Neural cell (in vitro differentiated cells): Measurements from ENCODE around the gene PLXDC2. TPM values are rescaled to one million over a fixed set of nuclear protein-coding genes. Genes with fewer than 3 reads are reported as not detected.

Experiments
- H2AFZ ChIP-seq: fragments of 200-600, 300-800 bp; sonication (generic), shearing (Covaris generic); 2 replicates; pipeline ENCODE4 v1.6.0; 2014; ENCODE audit warnings: low read depth, mild to moderate bottlenecking, antibody characterized with exemption, low read length, moderate library complexity
- H3F3A ChIP-seq: fragments of 200-600 bp; shearing (Covaris generic); 2 replicates; pipeline ENCODE4 v1.6.1; 2016; ENCODE audit warnings: mild to moderate bottlenecking, moderate library complexity, mixed read lengths, antibody characterized with exemption, low read length; ENCODE audit not compliant: insufficient read depth, poor library complexity, severe bottlenecking
- H3K27ac ChIP-seq: fragments of 200-600, 300-800 bp; sonication (generic), shearing (Covaris generic); 2 replicates; pipeline ENCODE4 v1.5.1; 2014; ENCODE audit warnings: mild to moderate bottlenecking, low read length, moderate library complexity
- H3K27me3 ChIP-seq: fragments of 300-800, 200-600 bp; sonication (generic), shearing (Covaris generic); 2 replicates; pipeline ENCODE4 v1.6.0; 2014; ENCODE audit warnings: mild to moderate bottlenecking, low read depth, low read length, moderate library complexity; ENCODE audit not compliant: insufficient read depth
- H3K36me3 ChIP-seq: fragments of 300-800, 200-600 bp; sonication (generic), shearing (Covaris generic); 2 replicates; pipeline ENCODE4 v1.5.1; 2014; ENCODE audit warnings: mild to moderate bottlenecking, antibody characterized with exemption, low read length, moderate library complexity; ENCODE audit not compliant: insufficient read depth
- H3K4me2 ChIP-seq: fragments of 300-800, 200-600 bp; sonication (generic), shearing (Covaris generic); 2 replicates; pipeline ENCODE4 v1.6.0; 2014; ENCODE audit warnings: mild to moderate bottlenecking, low read length
- H3K4me3 ChIP-seq: fragments of 300-800, 200-600 bp; sonication (generic), shearing (Covaris generic); 2 replicates; pipeline ENCODE4 v1.5.1; 2014; ENCODE audit warnings: mild to moderate bottlenecking, low read length, moderate library complexity
- H3K79me2 ChIP-seq: fragments of 200-600 bp; shearing (Covaris generic); replicated peaks from 2 replicates; pipeline ENCODE4 v1.6.0; 2014; ENCODE audit warnings: mild to moderate bottlenecking, low read length, moderate library complexity; ENCODE audit not compliant: insufficient read depth
- H3K9ac ChIP-seq: fragments of 300-800, 200-600 bp; sonication (generic), shearing (Covaris generic); 2 replicates; pipeline ENCODE4 v1.6.1; 2016; ENCODE audit warnings: mild to moderate bottlenecking, low read length, mixed read lengths
- H3K9me2 ChIP-seq: fragments of 200-600 bp; shearing (Covaris generic); 2 replicates; pipeline ENCODE4 v1.6.1; 2016; ENCODE audit warnings: mild to moderate bottlenecking, low read length, mixed read lengths; ENCODE audit not compliant: insufficient read depth
- H3K9me3 ChIP-seq: fragments of 200-600, 300-800 bp; sonication (generic), shearing (Covaris generic); 2 replicates; pipeline ENCODE4 v1.6.1; 2016; ENCODE audit warnings: mild to moderate bottlenecking, mixed run types, low read length, moderate library complexity, mixed read lengths
- H4K20me1 ChIP-seq: fragments of 200-600 bp; shearing (Covaris generic); 2 replicates; pipeline ENCODE4 v1.6.1; 2016; ENCODE audit warnings: mild to moderate bottlenecking, mixed run types; ENCODE audit not compliant: insufficient read depth
- EP300 ChIP-seq: fragments of 450-650 bp; conservative IDR thresholded peaks from 2 replicates; pipeline ENCODE4 v1.6.1; 2014; ENCODE audit warnings: antibody characterized with exemption, mild to moderate bottlenecking, moderate library complexity; ENCODE audit not compliant: poor library complexity, severe bottlenecking
- EZH2 ChIP-seq: fragments of 200-600, 300-800 bp; shearing (Covaris generic), sonication (generic); IDR thresholded peaks from 2 replicates; pipeline ENCODE4 v1.6.1; 2014; ENCODE audit warnings: antibody characterized with exemption, low read length, borderline replicate concordance, mild to moderate bottlenecking; ENCODE audit not compliant: insufficient read depth, poor library complexity, severe bottlenecking
- MXI1 ChIP-seq: fragments of 450-650 bp; conservative IDR thresholded peaks from 2 replicates; pipeline ENCODE4 v1.6.1; 2014; ENCODE audit warnings: antibody characterized with exemption, mild to moderate bottlenecking; ENCODE audit not compliant: poor library complexity, severe bottlenecking
- POLR2AphosphoS5 ChIP-seq: IDR thresholded peaks from 2 replicates; pipeline ENCODE4 v1.6.1; 2012
- RAD21 ChIP-seq: fragments of 450-650 bp; conservative IDR thresholded peaks from 2 replicates; pipeline ENCODE4 v1.6.1; 2014; ENCODE audit warnings: antibody characterized with exemption, mild to moderate bottlenecking, moderate library complexity
- SMC3 ChIP-seq: fragments of 450-650 bp; conservative IDR thresholded peaks from 2 replicates; pipeline ENCODE4 v1.6.1; 2014; ENCODE audit warnings: antibody characterized with exemption, mild to moderate bottlenecking, moderate library complexity; ENCODE audit not compliant: poor library complexity
- TAF1 ChIP-seq: IDR thresholded peaks from 2 replicates; pipeline ENCODE4 v1.6.1; 2012; ENCODE audit warnings: low read depth
- polyA plus RNA-seq: library from polyadenylated mRNA; depleted of rRNA; stranded (reverse); fragments of >200 nt; gene quantifications from 2 replicates; pipeline ENCODE4 v1.2.3, GENCODE V29; 2014
- TF ChIP-seq, protein P1 (sequence below): IDR thresholded peaks from 2 replicates; pipeline ENCODE4 v1.6.1; 2012; ENCODE audit warnings: borderline replicate concordance
- TF ChIP-seq, protein P2 (sequence below): fragments of 450-650 bp; IDR thresholded peaks from 2 replicates; pipeline ENCODE4 v1.5.1; 2014; ENCODE audit warnings: antibody characterized with exemption, mild to moderate bottlenecking, moderate library complexity; ENCODE audit not compliant: poor library complexity, severe bottlenecking

The PLXDC2 gene
- polyA plus RNA-seq, 1 donor from 2014 or later, result 2.3 TPM

GRCh38 chr10:19777806-19778205, 38.4 kb upstream of the PLXDC2 start:
- no peak overlapping the region for H3K4me2 ChIP-seq
- H3K9ac ChIP-seq, result no peak overlapping the region
- no peak overlapping the region for H3K27ac ChIP-seq
- TF ChIP-seq SMC3 (no peak), TAF1 (no peak), POLR2AphosphoS5 (no peak), EZH2 (no peak), RAD21 (no peak), EP300 (no peak), MXI1 (no peak)
- TF ChIP-seq, protein P1, sequence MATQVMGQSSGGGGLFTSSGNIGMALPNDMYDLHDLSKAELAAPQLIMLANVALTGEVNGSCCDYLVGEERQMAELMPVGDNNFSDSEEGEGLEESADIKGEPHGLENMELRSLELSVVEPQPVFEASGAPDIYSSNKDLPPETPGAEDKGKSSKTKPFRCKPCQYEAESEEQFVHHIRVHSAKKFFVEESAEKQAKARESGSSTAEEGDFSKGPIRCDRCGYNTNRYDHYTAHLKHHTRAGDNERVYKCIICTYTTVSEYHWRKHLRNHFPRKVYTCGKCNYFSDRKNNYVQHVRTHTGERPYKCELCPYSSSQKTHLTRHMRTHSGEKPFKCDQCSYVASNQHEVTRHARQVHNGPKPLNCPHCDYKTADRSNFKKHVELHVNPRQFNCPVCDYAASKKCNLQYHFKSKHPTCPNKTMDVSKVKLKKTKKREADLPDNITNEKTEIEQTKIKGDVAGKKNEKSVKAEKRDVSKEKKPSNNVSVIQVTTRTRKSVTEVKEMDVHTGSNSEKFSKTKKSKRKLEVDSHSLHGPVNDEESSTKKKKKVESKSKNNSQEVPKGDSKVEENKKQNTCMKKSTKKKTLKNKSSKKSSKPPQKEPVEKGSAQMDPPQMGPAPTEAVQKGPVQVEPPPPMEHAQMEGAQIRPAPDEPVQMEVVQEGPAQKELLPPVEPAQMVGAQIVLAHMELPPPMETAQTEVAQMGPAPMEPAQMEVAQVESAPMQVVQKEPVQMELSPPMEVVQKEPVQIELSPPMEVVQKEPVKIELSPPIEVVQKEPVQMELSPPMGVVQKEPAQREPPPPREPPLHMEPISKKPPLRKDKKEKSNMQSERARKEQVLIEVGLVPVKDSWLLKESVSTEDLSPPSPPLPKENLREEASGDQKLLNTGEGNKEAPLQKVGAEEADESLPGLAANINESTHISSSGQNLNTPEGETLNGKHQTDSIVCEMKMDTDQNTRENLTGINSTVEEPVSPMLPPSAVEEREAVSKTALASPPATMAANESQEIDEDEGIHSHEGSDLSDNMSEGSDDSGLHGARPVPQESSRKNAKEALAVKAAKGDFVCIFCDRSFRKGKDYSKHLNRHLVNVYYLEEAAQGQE, result no peak
- TF ChIP-seq, protein P2, sequence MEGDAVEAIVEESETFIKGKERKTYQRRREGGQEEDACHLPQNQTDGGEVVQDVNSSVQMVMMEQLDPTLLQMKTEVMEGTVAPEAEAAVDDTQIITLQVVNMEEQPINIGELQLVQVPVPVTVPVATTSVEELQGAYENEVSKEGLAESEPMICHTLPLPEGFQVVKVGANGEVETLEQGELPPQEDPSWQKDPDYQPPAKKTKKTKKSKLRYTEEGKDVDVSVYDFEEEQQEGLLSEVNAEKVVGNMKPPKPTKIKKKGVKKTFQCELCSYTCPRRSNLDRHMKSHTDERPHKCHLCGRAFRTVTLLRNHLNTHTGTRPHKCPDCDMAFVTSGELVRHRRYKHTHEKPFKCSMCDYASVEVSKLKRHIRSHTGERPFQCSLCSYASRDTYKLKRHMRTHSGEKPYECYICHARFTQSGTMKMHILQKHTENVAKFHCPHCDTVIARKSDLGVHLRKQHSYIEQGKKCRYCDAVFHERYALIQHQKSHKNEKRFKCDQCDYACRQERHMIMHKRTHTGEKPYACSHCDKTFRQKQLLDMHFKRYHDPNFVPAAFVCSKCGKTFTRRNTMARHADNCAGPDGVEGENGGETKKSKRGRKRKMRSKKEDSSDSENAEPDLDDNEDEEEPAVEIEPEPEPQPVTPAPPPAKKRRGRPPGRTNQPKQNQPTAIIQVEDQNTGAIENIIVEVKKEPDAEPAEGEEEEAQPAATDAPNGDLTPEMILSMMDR, result no peak
- no peaks in the 10 kb centered on the region for H4K20me1 ChIP-seq
- H3F3A ChIP-seq, result no peaks in the 10 kb centered on the region
- no peak overlapping the region for H3K4me3 ChIP-seq
- no peaks in the 10 kb centered on the region for H3K9me2 ChIP-seq
- no peaks in the 10 kb centered on the region for H3K36me3 ChIP-seq
- H3K27me3 ChIP-seq, result no peaks in the 10 kb centered on the region
- H3K79me2 ChIP-seq, result no peaks in the 10 kb centered on the region
- H2AFZ ChIP-seq, result no peak overlapping the region
- H3K9me3 ChIP-seq, result no peaks in the 10 kb centered on the region

GRCh38 chr10:19778996-19779395, 37.2 kb upstream of the PLXDC2 start:
- no peaks in the 10 kb centered on the region for H4K20me1 ChIP-seq
- TF ChIP-seq, protein P2, result no peak
- TF ChIP-seq MXI1 (no peak), TAF1 (no peak), SMC3 (no peak), RAD21 (no peak), EP300 (no peak), POLR2AphosphoS5 (no peak), EZH2 (no peak)
- TF ChIP-seq, protein P1, result no peak
- no peak overlapping the region for H3K4me2 ChIP-seq
- no peaks in the 10 kb centered on the region for H3F3A ChIP-seq
- H3K9ac ChIP-seq, result no peak overlapping the region
- no peak overlapping the region for H3K27ac ChIP-seq
- H2AFZ ChIP-seq, result no peak overlapping the region
- H3K9me3 ChIP-seq, result no peaks in the 10 kb centered on the region
- H3K4me3 ChIP-seq, result no peak overlapping the region
- no peaks in the 10 kb centered on the region for H3K9me2 ChIP-seq
- no peaks in the 10 kb centered on the region for H3K79me2 ChIP-seq
- no peaks in the 10 kb centered on the region for H3K27me3 ChIP-seq
- no peaks in the 10 kb centered on the region for H3K36me3 ChIP-seq
